HG03520 (cell line): ENCODE results near the gene EDA2R.

ENCODE experiments used
- ATAC-seq: cut with Tn5 transposase; IDR thresholded peaks from one replicate; pipeline ENCODE4 v1.9.1; 2021; ENCODE audit warnings: mild to moderate bottlenecking, moderate library complexity; ENCODE audit not compliant: unreplicated experiment

The EDA2R gene

DNA sequence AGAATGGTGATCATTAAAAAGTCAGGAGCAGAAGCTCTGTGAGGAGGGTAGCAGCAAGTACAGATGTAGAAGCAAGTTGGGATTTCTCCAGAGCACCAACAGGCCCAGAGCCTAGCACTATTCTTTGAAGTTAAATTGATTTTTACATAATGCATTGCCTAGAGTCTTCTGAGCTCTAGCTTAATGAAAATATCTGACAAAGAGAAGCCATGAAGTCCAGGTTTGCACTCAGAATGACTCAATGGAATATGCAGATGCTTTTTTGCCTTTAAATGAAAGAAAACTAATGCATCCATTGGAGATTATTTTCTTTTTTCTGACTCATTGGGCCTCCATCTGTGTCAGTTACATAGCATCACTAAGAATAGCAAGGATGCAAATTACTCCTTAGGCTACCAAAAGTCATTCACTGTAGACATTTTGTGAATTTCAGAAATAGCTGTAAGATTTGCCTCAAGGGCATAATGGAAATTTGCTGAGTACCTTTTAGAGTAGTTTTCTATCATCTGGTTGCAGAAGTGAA is 91.0 kb downstream of the EDA2R start:
- ATAC-seq, result no peak
